NT2/D1 (cell line): ENCODE data around the gene ZDHHC11.
"Not testable (repeated sequence)": the region's sequence is repeated elsewhere in the genome, so short reads cannot be mapped to it uniquely, and the experiment has no call there.

Experiments used
- SUZ12 ChIP-seq: IDR thresholded peaks from 2 replicates; pipeline ENCODE4 v1.6.1; 2011; ENCODE audit not compliant: insufficient read length, insufficient read depth; ENCODE audit errors: extremely low read depth
- YY1 ChIP-seq: IDR thresholded peaks from 2 replicates; pipeline ENCODE4 v1.6.1; 2011; ENCODE audit not compliant: insufficient read length, insufficient read depth
- ZNF274 ChIP-seq: IDR thresholded peaks from 2 replicates; pipeline ENCODE4 v1.6.1; 2011; ENCODE audit warnings: mild to moderate bottlenecking, low read depth, low read length

DNA sequence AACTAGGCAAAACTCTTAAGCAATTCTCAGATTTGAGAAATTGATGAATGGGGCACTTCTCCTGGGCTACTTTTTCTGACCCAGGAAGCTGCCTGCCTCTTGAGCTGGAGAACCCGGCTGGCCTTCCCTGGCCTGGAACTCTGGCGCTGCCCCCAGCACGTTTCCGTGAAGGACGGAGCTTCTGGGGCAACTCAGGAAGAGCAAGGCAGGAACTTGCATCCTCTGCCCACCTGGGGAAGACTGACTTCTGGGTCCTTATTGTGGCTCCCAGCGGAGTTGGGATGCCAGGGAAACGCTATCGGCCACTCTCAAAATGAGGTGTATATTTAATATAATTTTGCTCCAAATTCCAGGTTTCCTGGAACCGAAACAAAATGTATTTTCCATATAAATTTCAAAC is 39.4 kb downstream of the ZDHHC11 start:
- TF ChIP-seq SUZ12, YY1, ZNF274: not testable (repeated sequence)
